DND-41 (cell line): Measurements from ENCODE around the gene ZNF394.

ENCODE experiments used
- EZH2 ChIP-seq: IDR thresholded peaks from 3 replicates; pipeline ENCODE4 v1.6.1; 2012; ENCODE audit warnings: borderline replicate concordance, low read depth, mild to moderate bottlenecking, moderate library complexity, low read length, inconsistent platforms; ENCODE audit not compliant: severe bottlenecking
- TF ChIP-seq, protein P1 (sequence below): IDR thresholded peaks from 2 replicates; pipeline ENCODE4 v1.5.1; 2012; ENCODE audit warnings: borderline replicate concordance, low read length, moderate library complexity, mild to moderate bottlenecking; ENCODE audit not compliant: poor library complexity, severe bottlenecking; ENCODE audit errors: extremely low read depth

DNA sequence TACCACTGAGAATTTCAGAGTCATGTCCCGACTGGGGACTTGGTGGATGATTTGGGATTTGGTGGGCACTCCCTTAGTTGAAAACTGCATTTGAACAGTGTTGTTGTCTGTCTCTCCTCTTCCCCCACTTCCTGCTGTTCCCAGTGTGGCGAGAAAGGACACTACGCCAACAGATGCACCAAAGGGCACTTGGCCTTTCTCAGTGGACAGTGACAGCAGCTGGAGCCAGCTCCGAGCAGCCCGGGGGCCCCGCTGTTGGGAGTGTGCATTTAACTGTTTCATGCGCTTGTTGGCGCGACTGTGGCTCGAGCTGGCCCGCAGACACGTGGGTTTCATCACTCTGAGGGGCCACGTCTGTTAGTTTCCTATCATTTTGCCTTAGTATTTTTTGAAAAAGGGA is 43.8 kb downstream of the ZNF394 start:
- TF ChIP-seq, protein P1, sequence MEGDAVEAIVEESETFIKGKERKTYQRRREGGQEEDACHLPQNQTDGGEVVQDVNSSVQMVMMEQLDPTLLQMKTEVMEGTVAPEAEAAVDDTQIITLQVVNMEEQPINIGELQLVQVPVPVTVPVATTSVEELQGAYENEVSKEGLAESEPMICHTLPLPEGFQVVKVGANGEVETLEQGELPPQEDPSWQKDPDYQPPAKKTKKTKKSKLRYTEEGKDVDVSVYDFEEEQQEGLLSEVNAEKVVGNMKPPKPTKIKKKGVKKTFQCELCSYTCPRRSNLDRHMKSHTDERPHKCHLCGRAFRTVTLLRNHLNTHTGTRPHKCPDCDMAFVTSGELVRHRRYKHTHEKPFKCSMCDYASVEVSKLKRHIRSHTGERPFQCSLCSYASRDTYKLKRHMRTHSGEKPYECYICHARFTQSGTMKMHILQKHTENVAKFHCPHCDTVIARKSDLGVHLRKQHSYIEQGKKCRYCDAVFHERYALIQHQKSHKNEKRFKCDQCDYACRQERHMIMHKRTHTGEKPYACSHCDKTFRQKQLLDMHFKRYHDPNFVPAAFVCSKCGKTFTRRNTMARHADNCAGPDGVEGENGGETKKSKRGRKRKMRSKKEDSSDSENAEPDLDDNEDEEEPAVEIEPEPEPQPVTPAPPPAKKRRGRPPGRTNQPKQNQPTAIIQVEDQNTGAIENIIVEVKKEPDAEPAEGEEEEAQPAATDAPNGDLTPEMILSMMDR: no peak
- TF ChIP-seq EZH2: no peak
